H1 (cell line): ENCODE data around the gene BUD13. TPM values are rescaled to one million over a fixed set of nuclear protein-coding genes. Genes with fewer than 3 reads are reported as not detected.

Experiments used
- CTCF ChIA-PET: fragments of 300-600 bp; sonication (Branson Sonifier 250); formaldehyde crosslinking; loops from one replicate; lab custom pipeline; 2021; ENCODE audit not compliant: partially characterized antibody; lab: Charles Lee
- POLR2A ChIA-PET: fragments of 300-600 bp; sonication (Branson Sonifier 250); formaldehyde crosslinking; loops from one replicate; lab custom pipeline; 2021; ENCODE audit warnings: inconsistent platforms; ENCODE audit not compliant: partially characterized antibody; lab: Charles Lee
- DNase-seq, 2 experiments: peaks; one replicate each; pipeline versions ENCODE4 v3.0.0 to v3.0.0-alpha.2; 2010 to 2022; ENCODE audit warnings: low spot score in 2 of 2, low read depth in 1 of 2, mixed read lengths in 1 of 2
- FAIRE-seq: peaks from 2 replicates; lab custom pipeline; 2011; peaks lifted over from hg19 to GRCh38; lab: Jason Lieb, UNC
- H2AFZ ChIP-seq: 2 replicates; pipeline ENCODE4 v1.8.1; 2012; ENCODE audit warnings: low read length, inconsistent platforms
- H2AK5ac ChIP-seq: 2 replicates; pipeline ENCODE4 v1.6.1; 2013; ENCODE audit warnings: low read depth, low read length
- H2BK120ac ChIP-seq: replicated peaks from 2 replicates; pipeline ENCODE3; 2013; ENCODE audit warnings: low read depth, low read length, inconsistent platforms
- H2BK12ac ChIP-seq: 2 replicates; pipeline ENCODE4 v1.6.1; 2013; ENCODE audit warnings: low read depth, low read length
- H2BK15ac ChIP-seq: 2 replicates; pipeline ENCODE4 v1.6.1; 2013; ENCODE audit warnings: low read length
- H2BK20ac ChIP-seq: 2 replicates; pipeline ENCODE4 v1.6.1; 2013; ENCODE audit warnings: low read length
- H2BK5ac ChIP-seq: 2 replicates; pipeline ENCODE4 v1.6.1; 2013; ENCODE audit warnings: low read depth, low read length
- H3K14ac ChIP-seq: 2 replicates; pipeline ENCODE4 v1.6.1; 2013; ENCODE audit warnings: inconsistent platforms; ENCODE audit not compliant: insufficient read length
- H3K18ac ChIP-seq: 2 replicates; pipeline ENCODE4 v1.6.1; 2013; ENCODE audit warnings: low read length; ENCODE audit errors: extremely low read depth
- H3K23ac ChIP-seq: 2 replicates; pipeline ENCODE4 v1.6.1; 2013; ENCODE audit warnings: inconsistent platforms; ENCODE audit not compliant: insufficient read length
- H3K23me2 ChIP-seq: 2 replicates; pipeline ENCODE4 v1.6.1; 2013; ENCODE audit warnings: low read depth, low read length
- H3K27ac ChIP-seq: 2 replicates; pipeline ENCODE4 v1.6.1; 2011; ENCODE audit warnings: low read depth, low read length, inconsistent platforms
- H3K27me3 ChIP-seq, 4 experiments: replicated peaks in 1 of 4; 1 replicate in 1 of 4; 2 replicates in 3 of 4; pipeline versions ENCODE4 v1.6.1 to v1.8.1; 2011 to 2013; ENCODE audit warnings: low read length in 3 of 4, mild to moderate bottlenecking in 3 of 4, inconsistent platforms in 2 of 4, mixed read lengths in 2 of 4, moderate library complexity in 1 of 4; ENCODE audit not compliant: control insufficient read depth in 3 of 4, insufficient read depth in 3 of 4; ENCODE audit errors: extremely low read depth in 1 of 4
- H3K36me3 ChIP-seq, 4 experiments: 2 replicates each; pipeline versions ENCODE4 v1.6.1 to v1.8.1; 2011 to 2013; ENCODE audit warnings: mild to moderate bottlenecking in 4 of 4, low read length in 3 of 4, moderate library complexity in 2 of 4, control low read depth in 1 of 4, inconsistent platforms in 1 of 4; ENCODE audit not compliant: insufficient read depth in 4 of 4, control insufficient read depth in 2 of 4
- H3K4ac ChIP-seq: replicated peaks from 2 replicates; pipeline ENCODE3; 2013; ENCODE audit warnings: low read length, low read depth, mixed read lengths, inconsistent platforms; ENCODE audit not compliant: insufficient read length
- H3K4me1 ChIP-seq, 4 experiments: replicated peaks in 1 of 4; 1 replicate in 1 of 4; 2 replicates in 3 of 4; pipeline versions ENCODE4 v1.6.1 to v1.8.1; 2011 to 2013; ENCODE audit warnings: low read length in 3 of 4, inconsistent platforms in 2 of 4, mixed read lengths in 1 of 4; ENCODE audit not compliant: insufficient read depth in 4 of 4, control insufficient read depth in 3 of 4
- H3K4me2 ChIP-seq, 2 experiments: 2 replicates each; pipeline versions ENCODE4 v1.6.1 to v1.8.1; 2011 to 2013; ENCODE audit warnings: low read depth in 2 of 2, low read length in 2 of 2, control low read depth in 1 of 2, inconsistent platforms in 1 of 2, mild to moderate bottlenecking in 1 of 2; ENCODE audit not compliant: insufficient read depth in 1 of 2
- H3K4me3 ChIP-seq, 4 experiments: fragments of 200-600, 300-600 bp in 1 of 4; sonication (generic), shearing (Covaris generic), sonication (Bioruptor Twin) in 1 of 4; 2 replicates each; pipeline versions ENCODE4 v1.5.1 to v1.8.1; 2011 to 2016; ENCODE audit warnings: low read length in 4 of 4, low read depth in 3 of 4, control low read depth in 2 of 4, inconsistent platforms in 2 of 4, mild to moderate bottlenecking in 2 of 4, mixed read lengths in 1 of 4, moderate library complexity in 1 of 4; ENCODE audit not compliant: insufficient read depth in 2 of 4; ENCODE audit errors: extremely low read depth in 1 of 4
- H3K56ac ChIP-seq: replicated peaks from 2 replicates; pipeline ENCODE3; 2013; ENCODE audit warnings: low read depth, mild to moderate bottlenecking, mixed read lengths, low read length, inconsistent platforms; ENCODE audit not compliant: insufficient read length
- H3K79me1 ChIP-seq: 2 replicates; pipeline ENCODE4 v1.6.1; 2013; ENCODE audit warnings: low read depth, low read length, control low read depth
- H3K79me2 ChIP-seq, 2 experiments: 2 replicates each; pipeline versions ENCODE4 v1.6.1 to v1.8.1; 2012 to 2013; ENCODE audit warnings: low read length in 2 of 2, mild to moderate bottlenecking in 2 of 2, inconsistent platforms in 1 of 2; ENCODE audit not compliant: insufficient read depth in 2 of 2, control insufficient read depth in 1 of 2
- H3K9ac ChIP-seq, 4 experiments: replicated peaks in 1 of 4; 1 replicate in 1 of 4; 2 replicates in 3 of 4; pipeline versions ENCODE4 v1.6.1 to v1.8.1; 2011 to 2013; ENCODE audit warnings: low read depth in 3 of 4, low read length in 3 of 4, control low read depth in 2 of 4, mild to moderate bottlenecking in 2 of 4, moderate library complexity in 2 of 4, inconsistent platforms in 1 of 4; ENCODE audit errors: extremely low read depth in 1 of 4
- H3K9me3 ChIP-seq, 2 experiments: 2 replicates each; pipeline versions ENCODE4 v1.6.1 to v1.8.1; 2012 to 2013; ENCODE audit warnings: mild to moderate bottlenecking in 2 of 2, moderate library complexity in 2 of 2, control low read depth in 1 of 2, inconsistent platforms in 1 of 2, low read depth in 1 of 2, low read length in 1 of 2, mixed read lengths in 1 of 2; ENCODE audit not compliant: insufficient read depth in 2 of 2
- H4K20me1 ChIP-seq, 2 experiments: replicated peaks in 1 of 2; 2 replicates each; pipeline versions ENCODE3 to v1.8.1; 2011 to 2013; ENCODE audit warnings: inconsistent platforms in 2 of 2, low read length in 2 of 2, mild to moderate bottlenecking in 1 of 2; ENCODE audit not compliant: insufficient read depth in 2 of 2, control insufficient read depth in 1 of 2
- H4K5ac ChIP-seq: 2 replicates; pipeline ENCODE4 v1.6.1; 2013; ENCODE audit warnings: low read length, low read depth, mixed read lengths, inconsistent platforms; ENCODE audit not compliant: insufficient read length
- H4K8ac ChIP-seq: 2 replicates; pipeline ENCODE4 v1.8.0; 2013; ENCODE audit warnings: mild to moderate bottlenecking, moderate library complexity, low read length, inconsistent platforms; ENCODE audit not compliant: insufficient read depth; ENCODE audit errors: extremely low read depth
- H4K91ac ChIP-seq: replicated peaks from 2 replicates; pipeline ENCODE3; 2013; ENCODE audit warnings: low read length, mixed read lengths, inconsistent platforms; ENCODE audit not compliant: insufficient read length
- POU5F1 ChIP-seq: IDR thresholded peaks from 2 replicates; pipeline ENCODE4 v1.6.1; 2011; ENCODE audit warnings: low read depth, mild to moderate bottlenecking, low read length, moderate library complexity
- RFX5 ChIP-seq: IDR thresholded peaks from 2 replicates; pipeline ENCODE4 v1.6.1; 2011; ENCODE audit warnings: low read depth, low read length, improper control_type of control experiment, borderline replicate concordance
- WGBS, 2 experiments: shearing (Covaris generic) in 1 of 2; methylation state at CpG; one replicate each; pipeline versions ENCODE4 v1.1.6 to v1.1.7; 2013 to 2015; ENCODE audit warnings: low lambda C conversion rate in 2 of 2, mixed read lengths in 2 of 2, inconsistent platforms in 1 of 2, low coverage in 1 of 2, missing lambda C conversion rate in 1 of 2; ENCODE audit not compliant: insufficient replicate concordance in 2 of 2, insufficient coverage in 1 of 2, insufficient read length in 1 of 2; ENCODE audit errors: extremely low coverage in 1 of 2, missing lambda C conversion rate in 1 of 2; 5-methylcytosine and 5-hydroxymethylcytosine counted together
- polyA plus RNA-seq, 7 experiments: library from polyadenylated mRNA; depleted of rRNA in 3 of 7; stranded (reverse) in 5 of 7; unstranded in 2 of 7; fragments of >200 nt in 5 of 7; fragments of 200-250 nt in 2 of 7; gene quantifications; 1 replicate in 5 of 7; 2 replicates in 1 of 7; 4 replicates in 1 of 7; pipeline versions ENCODE4 v1.2.1 to v1.2.3, GENCODE V29; 2011 to 2013; ENCODE audit warnings: missing spikeins in 2 of 7, mixed read lengths in 2 of 7
- total RNA-seq: library from RNA; stranded (reverse); fragmentation: NEBNext Ultra II Directional; extraction: Animal tissue kit (Norgen Biotek cat#: 25700); gene quantifications from 2 replicates; pipeline ENCODE4 v1.2.1, GENCODE V29; 2021

Gene BUD13
- total and polyA plus RNA-seq, 2 of the 8 experiments (the other 6 are each of a cell fraction or from before 2014, with no cell fraction given), result 24.8 to 27.2 TPM

GRCh38 chr11:116724813-116725212 lies 48.0 kb downstream of the BUD13 start:
- H2AFZ ChIP-seq, result no peak overlapping the region
- H3K9ac ChIP-seq, result no peak overlapping the region
- H4K20me1 ChIP-seq, result no peaks in the 10 kb centered on the region
- WGBS, 2 experiments, result 93% methylated on average over 6 of the region's 6 CpGs; no CpG with 5 or more reads in 1 of the 2 experiments
- no peak overlapping the region for H3K14ac ChIP-seq
- no peak overlapping the region for H3K27ac ChIP-seq
- 0 out of 2 replicates have a peak overlapping the region, but pooled peaks have one; percentile 53 for H2AK5ac ChIP-seq
- ChIA-PET CTCF (interaction anchor here (0.6 to 11.9 kb wide), 6 partner anchors 11 to 443 kb away, joined by 3 to 334 read pairs (median 4); no protein-coding TSS in a partner anchor), POLR2A (no interaction called here)
- no peak overlapping the region for H4K5ac ChIP-seq
- no peaks in the 10 kb centered on the region for H3K9me3 ChIP-seq
- H3K23ac ChIP-seq, result no peak overlapping the region
- H3K4me2 ChIP-seq, result no peak overlapping the region
- peaks cover 0 to 7% (median 3%) of the 10 kb centered on the region in 4 experiments; a peak in 4 of 7 replicates for H3K4me1 ChIP-seq
- H3K79me2 ChIP-seq, result no peaks in the 10 kb centered on the region
- no peak overlapping the region for H2BK5ac ChIP-seq
- H4K8ac ChIP-seq, result peak overlapping the region; percentile 70; the same call in 1 of the 2 replicates
- H3K27me3 ChIP-seq, result no peaks in the 10 kb centered on the region
- H2BK120ac ChIP-seq, result no peak overlapping the region
- 0 out of 2 replicates have a peak overlapping the region, but pooled peaks have one; percentile 29 for H2BK15ac ChIP-seq
- H2BK12ac ChIP-seq, result no peak overlapping the region; the same call in 1 of the 2 replicates
- no peaks in the 10 kb centered on the region for H3K23me2 ChIP-seq
- FAIRE-seq (no peak), DNase-seq (no peak)
- no peak overlapping the region for H3K4me3 ChIP-seq
- no peak overlapping the region for H3K4ac ChIP-seq
- H3K79me1 ChIP-seq, result no peaks in the 10 kb centered on the region; the same call in 1 of the 2 replicates
- no peak overlapping the region for H4K91ac ChIP-seq
- H3K36me3 ChIP-seq, result no peaks in the 10 kb centered on the region
- H3K56ac ChIP-seq, result no peak overlapping the region
- H2BK20ac ChIP-seq, result no peak overlapping the region
- H3K18ac ChIP-seq, result no peak overlapping the region
- TF ChIP-seq POU5F1 (no peak), RFX5 (no peak)
